T-helper 2 cell (primary cell): ENCODE results near the gene BRAF.
"Not testable (repeated sequence)": the region's sequence is repeated elsewhere in the genome, so short reads cannot be mapped to it uniquely, and the experiment has no call there.

Experiments used
- DNase-seq, 5 experiments: peaks; one replicate each; pipeline versions ENCODE4 v3.0.0 to v3.0.0-alpha.2; 2012 to 2022
- total RNA-seq, 2 donors: gene quantifications; one replicate each; lab custom pipeline; 2026; lab: John Stamatoyannopoulos, UW

The BRAF gene
- total RNA-seq = 81.0 to 113 reads per million in 2 donors

DNA sequence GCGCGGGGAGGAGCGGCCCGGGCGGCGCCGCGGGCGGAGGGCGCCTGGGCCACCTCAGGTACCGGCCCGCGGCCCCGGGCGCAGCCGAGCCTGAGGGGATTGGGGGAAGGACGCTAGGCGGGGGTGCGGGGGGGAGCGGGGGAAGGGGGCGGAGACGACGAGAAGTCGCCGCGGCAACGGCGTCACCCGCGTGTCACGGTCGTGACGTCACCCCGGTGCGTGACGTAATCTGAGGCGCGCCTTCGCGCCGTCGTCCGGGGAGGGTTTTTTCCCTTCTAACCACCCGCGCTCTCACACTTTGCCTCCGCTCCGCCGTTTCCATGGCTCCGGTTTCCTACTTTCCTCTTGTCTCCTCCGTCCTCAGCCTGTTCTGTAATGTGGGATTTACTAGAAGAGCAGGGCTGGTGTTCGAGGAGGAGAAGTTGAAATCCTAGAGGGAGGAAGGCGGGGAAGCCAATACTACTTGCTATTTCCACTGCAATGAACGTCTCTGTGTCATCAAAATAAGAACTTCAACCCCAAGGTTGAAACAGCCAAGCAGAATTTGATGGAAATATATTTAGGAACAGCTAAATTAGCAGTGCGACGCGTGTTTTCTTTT, at the start of gene BRAF:
Gene BRAF, minus strand, starts transcription at position 109 of the 601 bp plus-strand sequence. CDS start 226 bp downstream, outside the sequence.
- DNase-seq = peak; percentile 88 to 95 (median 93)

DNA sequence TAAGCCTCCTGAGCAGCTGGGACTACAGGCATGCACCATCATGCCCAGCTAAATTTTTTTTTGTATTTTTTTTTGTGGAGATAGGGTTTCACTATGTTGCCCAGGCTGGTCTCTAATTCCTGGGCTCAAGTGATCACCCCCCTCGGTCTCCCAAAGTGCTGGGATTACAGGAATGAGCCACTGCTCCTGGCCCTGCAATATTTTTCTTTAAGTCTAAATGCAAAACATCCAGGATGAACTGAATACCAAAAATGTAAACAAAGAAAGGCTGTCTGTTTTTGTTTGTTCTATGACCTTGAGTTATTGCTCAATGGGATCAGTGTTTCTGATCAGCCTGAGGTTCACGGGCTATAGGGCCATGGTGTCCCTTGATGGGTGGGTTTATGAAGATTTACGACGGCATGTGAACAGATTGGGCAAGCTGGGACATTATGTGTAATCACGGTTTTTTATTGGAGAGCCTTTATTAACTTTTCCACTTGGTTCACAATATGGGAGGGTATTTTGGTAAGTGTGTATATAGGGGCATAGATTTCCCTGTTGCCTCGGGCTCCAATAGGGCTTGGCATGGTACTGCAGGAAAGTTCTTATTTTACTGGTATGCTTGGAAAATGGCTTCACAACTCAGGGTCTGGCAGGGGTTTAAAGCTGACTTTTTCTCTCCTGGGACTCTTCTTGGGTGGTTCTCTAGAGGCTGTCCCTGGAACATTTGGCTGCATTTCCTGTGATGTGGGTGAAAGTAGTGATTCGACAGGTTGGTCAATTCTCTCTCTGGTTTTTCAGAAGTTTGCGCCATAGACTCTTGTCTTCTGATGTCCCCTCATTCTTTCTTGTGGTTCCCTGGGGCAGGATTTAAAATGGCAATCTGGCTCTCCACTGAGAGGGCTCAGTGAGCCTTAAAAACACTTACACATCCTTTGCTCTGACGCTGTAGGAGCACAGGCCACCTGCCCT, 48.4 kb upstream of the BRAF start:
- no peak for DNase-seq

DNA sequence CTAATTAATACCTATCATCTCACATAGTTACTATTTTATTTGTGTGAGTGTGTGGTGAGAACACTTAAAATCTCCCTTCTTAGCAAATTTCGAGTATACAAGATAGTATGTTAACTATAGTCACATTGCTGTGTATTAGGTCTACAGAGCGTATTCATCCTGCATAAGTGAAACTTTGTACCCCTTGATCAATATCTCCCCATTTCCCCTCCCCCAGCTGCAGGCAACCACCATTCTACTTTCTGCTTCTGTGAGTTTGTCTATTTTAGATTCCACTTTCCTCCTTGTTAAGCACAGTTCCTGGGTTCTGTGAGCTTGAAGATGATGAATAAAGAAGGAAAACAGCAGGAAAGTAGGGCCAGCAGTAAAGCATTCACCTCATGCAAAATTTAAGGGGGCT, 47.6 kb upstream of the BRAF start:
- DNase-seq = no peak

DNA sequence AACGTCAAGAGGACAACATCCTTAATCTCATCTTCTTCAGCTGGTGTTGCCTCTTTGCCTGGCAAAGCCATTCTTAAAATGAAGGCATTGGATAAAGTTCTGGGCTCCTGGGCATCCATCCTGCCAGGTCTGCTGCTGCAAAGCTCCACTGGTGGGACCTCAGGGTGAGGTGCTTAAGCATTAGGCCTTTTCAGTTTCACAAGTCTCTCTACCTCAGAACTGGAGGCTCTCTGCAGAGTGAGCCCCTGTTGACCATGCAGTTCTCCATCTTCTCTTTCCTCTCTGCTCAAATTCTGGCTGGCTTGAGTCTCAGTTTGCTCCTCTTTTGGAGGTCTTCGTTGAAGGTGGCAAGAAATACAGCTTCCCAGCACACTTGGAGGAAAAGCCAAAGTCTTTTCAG, 42.7 kb upstream of the BRAF start:
- DNase-seq = no peak

DNA sequence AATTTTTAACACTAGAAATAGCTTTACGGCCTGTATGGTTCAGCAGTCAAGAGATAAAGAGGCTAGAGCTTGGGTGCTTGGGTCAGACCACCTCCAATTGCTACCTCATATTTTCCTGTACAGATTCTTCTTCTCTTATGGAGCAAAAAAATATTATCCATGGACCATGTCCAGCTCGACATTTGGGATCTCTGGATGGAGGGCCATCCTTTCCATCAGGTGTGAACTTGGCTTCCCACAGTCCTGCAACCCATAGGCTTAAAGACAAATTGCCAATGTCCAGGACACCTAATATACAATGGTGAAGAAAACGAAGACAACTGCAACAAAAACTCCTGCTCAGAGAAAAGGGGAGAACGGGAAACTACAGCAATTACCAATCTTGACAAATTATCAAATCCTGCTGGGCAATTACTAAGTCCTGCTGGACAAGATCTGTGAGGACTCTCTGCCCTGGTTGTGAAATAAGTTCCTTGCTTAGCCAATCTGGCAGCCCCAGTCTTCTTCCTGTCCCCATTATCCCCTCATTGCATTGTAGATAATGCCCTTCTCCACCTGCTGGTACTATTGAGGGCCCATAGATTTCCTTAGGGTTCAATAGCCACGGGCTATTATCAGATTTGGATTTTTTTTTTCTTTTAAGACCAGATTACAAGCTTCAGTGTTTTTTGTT, 42.0 kb upstream of the BRAF start:
- DNase-seq = no peak

DNA sequence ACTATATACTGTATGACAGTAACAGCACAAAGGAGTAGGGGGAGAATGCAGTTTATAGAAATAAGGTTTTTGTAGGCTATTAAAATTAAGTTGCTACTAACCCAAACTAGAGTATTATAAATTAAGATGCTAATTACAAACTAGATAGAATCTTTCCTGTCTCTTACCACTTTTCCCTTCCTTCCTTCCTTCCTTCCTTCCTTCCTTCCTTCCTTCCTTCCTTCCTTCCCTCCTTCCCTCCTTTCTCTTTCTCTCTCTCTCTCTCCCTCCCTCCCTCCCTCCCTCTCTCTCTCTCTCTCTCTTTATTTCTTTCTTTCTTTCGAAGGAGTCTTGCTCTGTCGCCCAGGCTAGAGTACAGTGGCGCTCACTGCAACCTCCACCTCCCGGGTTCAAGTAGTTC, 36.4 kb upstream of the BRAF start:
- DNase-seq = no peak

DNA sequence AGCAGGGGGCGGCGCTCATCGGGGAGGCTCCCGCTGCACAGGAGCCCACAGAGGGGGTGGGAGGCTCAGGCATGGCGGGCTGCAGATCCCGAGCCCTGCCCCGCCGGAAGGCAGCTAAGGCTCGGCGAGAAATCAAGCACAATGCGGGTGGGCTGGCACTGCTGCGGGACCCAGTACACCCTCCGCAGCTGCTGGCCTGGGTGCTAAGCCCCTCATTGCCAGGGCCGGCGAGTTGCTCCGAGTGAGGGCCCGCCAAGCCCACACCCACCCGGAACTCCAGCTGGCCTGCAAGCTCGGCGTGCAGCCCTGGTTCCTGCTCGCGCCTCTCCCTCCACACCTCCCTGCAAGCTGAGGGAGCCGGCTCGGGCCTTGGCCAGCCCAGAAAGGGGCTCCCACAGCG, 32.3 kb upstream of the BRAF start:
- not testable (repeated sequence) for DNase-seq

DNA sequence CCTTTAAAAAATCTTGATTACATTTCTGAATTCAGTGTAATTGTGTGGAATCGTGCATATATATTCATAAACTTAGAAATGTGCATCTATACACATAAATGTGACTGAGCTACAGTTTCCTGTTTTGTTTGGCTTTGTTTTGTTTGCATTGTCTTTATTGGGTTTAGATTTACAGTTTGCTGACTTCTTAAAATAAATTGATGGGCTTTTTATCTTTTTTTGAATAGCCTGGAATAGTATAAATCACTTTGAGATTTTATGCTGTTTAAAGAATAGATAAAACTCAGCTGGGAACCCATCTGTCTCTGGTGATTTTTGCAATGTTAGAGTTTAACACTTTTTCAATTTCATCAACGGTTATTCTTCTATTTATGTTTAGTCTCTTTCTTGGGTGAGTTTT, 21.2 kb upstream of the BRAF start:
- DNase-seq = no peak

DNA sequence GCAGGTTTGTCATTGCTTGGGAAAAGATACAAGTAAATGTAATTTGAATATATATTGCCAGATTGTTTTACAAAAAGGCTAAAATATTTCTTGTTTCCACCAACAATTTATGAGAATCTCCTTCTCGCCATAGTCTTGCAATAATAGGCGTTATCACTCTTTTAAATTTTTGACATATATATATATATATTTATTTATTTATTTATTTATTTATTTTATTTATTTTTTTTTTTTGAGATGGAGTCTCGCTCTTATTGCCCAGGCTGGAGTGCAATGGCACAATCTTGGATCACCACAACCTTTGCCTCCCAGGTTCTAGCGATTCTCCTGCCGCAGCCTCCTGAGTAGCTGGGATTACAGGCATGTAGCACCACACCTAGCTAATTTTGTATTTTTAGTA, 17.5 kb upstream of the BRAF start:
- DNase-seq = not testable (repeated sequence)

DNA sequence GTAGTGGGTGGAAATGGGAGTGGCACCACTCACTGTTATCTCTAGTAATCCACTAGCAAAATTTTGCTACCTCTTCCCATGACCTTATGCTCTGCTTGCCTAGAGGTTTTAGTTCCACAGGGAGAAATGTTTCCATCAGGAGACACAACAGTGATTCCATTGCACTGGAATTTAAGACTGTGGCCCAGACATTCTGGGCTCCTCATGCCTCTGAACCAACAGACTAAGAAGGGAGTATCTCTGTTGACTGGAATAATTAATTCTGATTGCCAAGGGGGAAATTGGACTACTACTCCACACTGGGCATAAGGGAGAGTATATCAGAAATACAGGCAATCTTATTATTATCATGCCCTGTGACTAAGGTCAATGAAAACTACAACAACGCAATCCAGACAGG, 16.2 kb upstream of the BRAF start:
- DNase-seq = no peak

DNA sequence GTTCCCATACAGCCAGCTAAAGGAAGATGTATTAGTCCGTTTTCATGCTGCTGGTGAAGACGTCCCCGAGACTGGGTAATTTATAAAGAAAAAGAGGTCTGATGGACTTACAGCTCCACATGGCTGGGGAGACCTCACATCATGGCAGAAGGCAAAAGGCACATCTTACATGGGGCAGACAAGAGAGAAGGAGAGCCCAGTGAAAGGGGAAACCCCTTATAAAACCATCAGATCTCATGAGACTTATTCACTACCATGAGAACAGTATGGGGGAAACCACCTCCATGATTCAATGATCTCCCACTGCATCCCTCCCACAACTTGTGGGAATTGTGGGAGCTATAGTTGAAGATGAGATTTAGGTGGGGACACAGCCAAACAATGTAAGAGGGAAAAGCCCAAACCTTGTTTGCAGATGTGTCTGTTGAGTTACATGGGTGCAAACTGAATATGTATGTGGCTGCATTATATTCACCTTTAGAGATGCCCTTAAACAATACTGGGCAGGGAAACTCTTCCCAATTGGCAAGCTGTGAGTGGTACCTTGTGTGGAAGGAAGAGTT, 13.1 kb upstream of the BRAF start:
- no peak for DNase-seq

DNA sequence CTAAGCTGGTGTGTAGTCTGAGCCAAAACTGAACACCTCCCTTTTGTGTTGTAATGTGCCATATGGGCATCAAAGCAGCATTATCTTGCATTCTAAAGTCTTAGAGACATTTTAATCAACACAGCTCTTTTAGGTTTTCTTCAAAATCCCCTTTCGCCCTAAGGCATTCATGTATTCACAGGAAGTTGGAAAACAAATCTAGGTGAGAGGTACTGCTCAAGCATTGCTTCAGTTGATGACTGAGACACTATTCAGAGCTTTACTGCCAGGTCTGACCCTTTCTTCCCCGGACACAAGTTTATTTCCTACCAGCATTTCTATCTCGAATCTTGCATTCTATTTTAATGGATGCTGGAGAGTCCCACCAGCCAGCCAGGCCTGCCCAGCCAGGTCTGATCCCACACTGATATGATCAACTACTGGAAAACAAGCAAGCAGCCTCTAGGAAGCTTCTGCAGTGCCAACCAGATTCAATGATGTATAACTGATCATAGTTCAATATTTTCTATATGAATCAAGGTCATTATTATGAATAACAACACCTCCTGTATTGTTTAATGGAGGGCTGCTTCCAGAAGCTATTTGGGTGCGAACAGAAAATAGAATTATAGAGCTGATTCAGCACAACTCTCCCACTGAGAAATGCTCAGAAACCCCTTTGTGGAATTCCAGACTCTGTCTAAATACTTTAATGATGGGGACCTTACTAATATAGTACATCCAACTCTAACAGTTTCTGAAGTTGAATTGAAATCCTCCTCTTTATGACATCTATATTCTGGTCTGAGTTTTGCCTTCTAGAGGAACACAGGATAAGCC, 4.0 kb upstream of the BRAF start:
- DNase-seq = no peak

DNA sequence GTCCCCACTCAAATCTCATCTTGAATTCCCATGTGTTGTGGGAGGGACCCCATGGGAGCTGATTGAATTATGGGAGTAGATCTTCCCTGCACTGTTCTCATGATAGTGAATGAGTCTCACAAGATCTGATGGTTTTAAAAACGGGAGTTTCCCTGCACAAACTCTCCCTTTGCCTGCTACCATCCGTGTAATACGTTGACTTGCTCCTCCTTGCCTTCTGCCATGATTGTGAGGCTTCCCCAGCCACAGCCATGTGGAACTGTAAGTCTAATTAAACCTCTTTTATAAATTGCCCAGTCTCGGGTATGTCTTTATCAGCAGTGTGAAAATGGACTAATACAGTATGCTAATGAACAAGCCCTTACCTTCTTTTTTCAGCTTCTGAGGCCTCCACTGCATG, 3.2 kb upstream of the BRAF start:
- DNase-seq = not testable (repeated sequence)

DNA sequence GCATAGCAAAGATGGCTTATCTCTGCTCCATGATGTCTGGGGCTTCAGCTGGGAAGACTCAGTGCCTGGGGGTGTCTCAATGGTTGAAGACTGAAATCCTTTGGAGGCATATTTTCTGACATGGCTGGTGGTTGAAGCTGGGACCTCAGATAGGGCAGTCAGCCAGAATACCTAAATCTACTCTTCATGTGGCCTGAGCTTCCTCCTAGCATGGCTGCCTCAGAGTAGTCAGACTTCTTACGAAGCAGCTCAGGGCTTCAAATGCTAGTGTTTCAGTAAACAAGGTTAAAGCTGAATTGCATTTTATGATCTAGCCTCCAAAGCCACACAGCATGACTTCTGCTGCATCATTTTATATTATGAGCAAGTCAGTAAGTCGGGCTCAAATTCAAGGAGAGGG, 2.6 kb upstream of the BRAF start:
- DNase-seq = no peak

DNA sequence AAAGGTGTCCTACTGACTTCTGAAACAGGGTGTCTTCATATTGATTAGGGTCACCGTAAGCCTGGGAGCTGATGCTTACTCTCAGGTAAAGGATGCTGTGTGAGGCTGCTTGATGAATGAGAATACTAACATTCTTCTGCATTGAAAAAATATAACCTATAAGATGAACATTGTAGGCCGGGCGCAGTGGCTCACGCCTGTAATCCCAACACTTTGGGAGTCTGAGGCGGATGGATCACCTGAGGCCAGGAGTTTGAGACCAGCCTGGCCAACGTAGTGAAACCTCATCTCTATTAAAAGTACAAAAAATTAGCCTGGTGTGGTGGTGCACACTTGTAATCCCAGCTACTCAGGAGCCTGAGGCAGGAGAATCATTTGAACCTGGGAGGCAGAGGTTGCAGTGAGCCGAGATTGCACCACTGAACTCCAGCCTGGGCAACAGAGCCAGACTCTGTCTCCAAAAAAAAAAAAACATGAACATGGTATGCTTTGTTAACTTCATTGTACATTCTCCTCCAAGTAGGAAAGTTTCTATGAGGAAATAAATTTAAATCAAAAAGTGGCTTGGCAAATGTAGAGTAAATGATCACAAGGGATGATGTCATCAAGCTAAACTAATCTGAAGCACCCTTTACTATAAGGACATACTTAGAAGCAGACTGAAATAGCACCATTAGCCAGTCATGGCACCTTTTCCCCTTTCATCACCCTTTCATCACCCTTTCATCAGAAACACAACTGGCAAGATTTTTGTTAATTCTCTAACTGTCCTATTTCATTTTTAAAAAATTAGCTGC, 1.5 kb upstream of the BRAF start:
- DNase-seq = no peak

DNA sequence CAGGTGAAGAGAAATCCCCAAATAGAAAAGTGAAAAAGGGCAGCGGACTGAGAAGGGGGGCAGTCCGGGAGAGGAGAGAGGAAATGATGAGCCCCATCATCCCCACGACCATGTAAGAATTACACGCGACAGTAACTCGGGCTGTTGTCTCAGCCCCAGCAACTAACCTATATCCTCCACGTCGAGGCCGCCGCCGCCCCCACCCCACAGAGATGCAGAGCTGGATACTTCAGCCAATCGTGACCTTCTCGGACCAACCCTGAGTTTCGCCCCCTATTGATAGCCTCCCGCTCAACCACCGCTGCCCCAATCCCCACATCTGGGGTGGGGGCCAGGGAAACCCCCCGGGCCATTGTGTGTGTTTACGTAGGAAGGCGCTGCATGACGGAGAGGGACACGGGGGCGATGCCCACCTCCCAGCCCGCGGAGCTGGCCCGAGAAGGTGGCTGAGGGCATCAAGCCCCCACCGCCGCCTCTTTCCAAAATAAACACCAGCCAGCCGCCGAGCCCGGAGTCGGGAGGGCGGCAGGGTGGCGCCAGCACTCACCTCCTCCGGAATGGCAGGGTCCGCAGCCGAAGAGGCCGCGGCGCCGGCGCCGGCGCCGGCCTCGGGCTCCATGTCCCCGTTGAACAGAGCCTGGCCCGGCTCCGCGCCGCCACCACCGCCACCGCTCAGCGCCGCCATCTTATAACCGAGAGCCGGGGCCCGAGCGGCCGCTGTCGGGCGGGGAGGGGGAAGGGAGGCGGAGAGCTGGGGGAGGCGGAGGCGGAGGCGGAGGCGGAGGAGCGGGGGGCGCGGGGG, 509 bp downstream of the BRAF start:
- peak; percentile 46 to 89 (median 78) for DNase-seq

DNA sequence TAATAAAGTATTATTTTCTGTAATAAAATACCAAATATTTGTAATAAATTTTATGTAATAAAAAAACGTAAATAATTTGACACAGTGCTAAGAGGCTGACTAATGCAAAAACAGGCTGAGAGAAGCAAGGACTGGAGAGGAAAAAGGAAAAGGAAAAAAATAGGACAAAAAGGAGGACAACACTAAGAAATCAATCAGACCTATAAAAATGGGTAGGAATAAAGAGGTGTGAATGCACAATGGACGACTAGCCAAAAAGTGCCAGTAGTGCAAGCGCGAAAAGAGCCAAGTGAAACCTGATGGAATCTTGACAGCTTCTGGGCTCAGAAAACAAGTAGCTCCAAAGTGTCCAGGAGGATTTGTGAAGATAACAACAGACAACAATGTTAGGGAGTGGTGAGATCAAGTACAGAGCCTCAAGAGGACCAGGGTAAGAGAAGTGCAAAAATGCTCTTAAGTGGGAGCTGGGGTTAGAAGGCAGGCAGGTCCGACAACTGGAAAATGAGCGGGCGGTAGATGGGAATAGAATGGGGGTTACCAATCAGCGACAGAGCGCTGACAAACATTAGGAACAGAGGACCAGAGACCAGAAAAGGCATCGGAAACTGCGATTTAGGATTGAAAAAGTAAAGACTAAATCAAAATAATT, 1.2 kb downstream of the BRAF start:
- DNase-seq = peak in 1 of 5 experiments; percentile 8

DNA sequence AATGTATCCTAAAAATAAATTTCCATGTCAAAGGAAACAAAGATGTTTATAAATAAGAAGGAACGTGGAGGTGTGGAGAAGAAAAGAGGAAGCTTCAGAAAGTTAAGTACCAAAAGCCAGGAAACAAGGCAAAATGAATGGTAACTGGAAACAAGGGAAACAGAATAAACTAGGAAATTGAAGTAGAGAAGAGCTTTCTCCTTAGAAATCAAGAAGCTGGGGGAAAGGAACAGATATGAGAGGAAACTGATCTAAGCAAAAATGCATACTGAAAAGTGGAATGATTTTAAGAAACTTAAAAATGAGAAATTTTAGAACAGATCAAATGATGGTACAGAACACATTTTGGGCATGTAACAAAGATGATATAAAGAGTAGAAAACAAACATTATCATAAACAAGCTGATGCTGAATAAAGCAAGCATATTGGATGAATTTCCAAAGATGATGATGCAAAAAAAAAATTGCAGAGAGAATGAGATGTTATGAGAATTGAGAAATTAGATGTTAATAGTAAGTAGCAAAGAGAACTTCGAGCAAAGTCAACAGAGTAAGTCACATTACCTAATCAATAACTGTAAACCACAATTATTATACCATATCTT, 1.9 kb downstream of the BRAF start:
- no peak for DNase-seq

DNA sequence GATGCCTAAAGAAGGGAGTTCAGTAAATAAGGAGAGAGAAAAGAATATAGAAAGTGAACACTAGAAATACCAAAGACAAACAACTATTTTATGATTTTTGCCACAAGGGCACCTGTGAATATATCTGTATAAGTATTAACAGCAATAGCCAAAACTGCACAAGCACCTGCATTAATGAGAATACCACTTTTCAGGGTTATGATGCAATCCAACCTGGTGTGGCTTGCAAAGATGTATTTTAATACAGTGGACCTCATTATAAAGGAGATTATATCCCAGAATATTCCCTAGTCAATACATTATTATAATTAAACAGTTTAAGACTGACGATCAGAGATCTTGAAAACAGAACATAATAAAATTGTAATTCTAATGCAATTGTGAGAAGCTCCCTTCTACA, 4.0 kb downstream of the BRAF start:
- no peak for DNase-seq

DNA sequence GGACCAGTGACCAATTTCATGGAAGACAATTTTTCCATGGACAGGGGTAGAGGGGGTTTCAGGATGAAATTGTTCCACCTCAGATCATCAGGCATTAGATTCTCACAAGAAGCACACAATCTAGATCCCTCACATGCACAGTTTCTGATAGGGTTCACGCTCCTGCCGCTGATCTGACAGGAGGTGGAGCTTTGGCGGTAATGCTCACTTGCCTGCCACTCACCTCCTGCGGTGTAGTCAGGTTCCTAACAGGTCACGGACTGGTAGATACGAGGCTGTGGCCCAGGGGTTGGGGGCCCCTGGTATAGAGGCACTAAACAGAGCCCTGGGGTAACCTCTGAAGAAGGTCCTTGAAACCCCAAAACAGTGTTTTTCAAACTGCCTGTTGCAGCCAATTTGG, 6.5 kb downstream of the BRAF start:
- DNase-seq = no peak
